ENCODE results near the gene ROBO1.

GRCh38 chr3:79339846-79340245 lies 428.0 kb downstream of the ROBO1 start:
- TF ChIP-seq, protein P1, sequence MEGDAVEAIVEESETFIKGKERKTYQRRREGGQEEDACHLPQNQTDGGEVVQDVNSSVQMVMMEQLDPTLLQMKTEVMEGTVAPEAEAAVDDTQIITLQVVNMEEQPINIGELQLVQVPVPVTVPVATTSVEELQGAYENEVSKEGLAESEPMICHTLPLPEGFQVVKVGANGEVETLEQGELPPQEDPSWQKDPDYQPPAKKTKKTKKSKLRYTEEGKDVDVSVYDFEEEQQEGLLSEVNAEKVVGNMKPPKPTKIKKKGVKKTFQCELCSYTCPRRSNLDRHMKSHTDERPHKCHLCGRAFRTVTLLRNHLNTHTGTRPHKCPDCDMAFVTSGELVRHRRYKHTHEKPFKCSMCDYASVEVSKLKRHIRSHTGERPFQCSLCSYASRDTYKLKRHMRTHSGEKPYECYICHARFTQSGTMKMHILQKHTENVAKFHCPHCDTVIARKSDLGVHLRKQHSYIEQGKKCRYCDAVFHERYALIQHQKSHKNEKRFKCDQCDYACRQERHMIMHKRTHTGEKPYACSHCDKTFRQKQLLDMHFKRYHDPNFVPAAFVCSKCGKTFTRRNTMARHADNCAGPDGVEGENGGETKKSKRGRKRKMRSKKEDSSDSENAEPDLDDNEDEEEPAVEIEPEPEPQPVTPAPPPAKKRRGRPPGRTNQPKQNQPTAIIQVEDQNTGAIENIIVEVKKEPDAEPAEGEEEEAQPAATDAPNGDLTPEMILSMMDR (IDR thresholded peaks at IDR 0.05), result no peak
- TF ChIP-seq ZFX (IDR thresholded peaks at IDR 0.05; ENCODE audit: borderline replicate concordance), result no peak
